ENCODE data around the gene ZNF440. TPM values are rescaled to one million over a fixed set of nuclear protein-coding genes. Genes with fewer than 3 reads are reported as not detected.
A peak's percentile ranks its signal among the peaks of the same experiment; 100 is the strongest.

Gene ZNF440
- total RNA-seq, result 10 to 100 TPM in 1 of 4 donors, 1 to 10 TPM in 3; 4.8 to 13.2 (median 9.7) TPM

DNA sequence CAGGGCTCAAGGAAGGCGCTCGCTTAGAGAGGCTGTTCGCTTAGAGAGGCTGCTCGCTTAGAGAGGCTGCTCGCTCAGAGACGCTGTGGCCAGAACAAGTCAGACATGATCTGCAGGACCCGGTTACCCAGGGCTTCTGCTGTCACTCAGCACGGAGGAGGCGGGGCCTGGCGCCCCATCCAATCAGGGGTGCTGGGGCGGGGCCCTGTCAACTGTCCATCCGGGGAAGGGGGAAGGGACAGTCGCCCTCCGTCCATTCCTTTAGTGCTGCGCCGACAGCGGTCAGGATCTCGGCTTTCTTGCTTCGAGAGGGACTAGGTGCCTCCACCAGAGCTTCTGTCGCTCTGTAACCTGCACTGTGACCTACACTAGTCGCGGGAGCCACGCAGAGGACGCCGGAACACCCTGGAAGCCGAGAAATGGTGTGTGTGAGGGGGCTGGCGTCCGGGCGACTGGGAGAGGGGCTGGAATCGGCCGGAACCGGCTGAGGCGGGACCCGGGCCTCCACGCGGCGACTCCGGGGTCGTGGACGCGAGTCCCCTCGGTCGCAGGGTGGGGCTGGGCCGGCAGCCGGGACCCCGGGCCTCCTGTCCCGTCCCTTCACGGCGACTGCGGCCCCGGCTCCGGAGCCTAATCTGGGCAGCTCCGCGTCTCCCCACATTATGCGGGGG lies at the start of gene ZNF440:
Gene ZNF440 (plus strand): TSS at position 245 of the 671 bp plus-strand sequence. CDS start 175 bp downstream, at position 420.
- Histone ChIP-seq H3K9me3 (no peaks in the 10 kb centered on the region), H3K4me1 (peaks cover 0 to 24% (median 8%) of the 10 kb centered on the region in 3 donors), H3K27ac (peak within 1 kb of the TSS; percentile 74 to 95 (median 93)), H3K36me3 (peaks cover 0 to 3% of the 10 kb centered on the region in 2 donors), H3K27me3 (no peaks in the 10 kb centered on the region), H3K4me3 (peak within 1 kb of the TSS; percentile 77 to 91)
- WGBS, 2 donors (ENCODE audit: low coverage in 1 of 2), result no CpG with 5 or more reads among the region's 55 CpGs
- TF ChIP-seq POLR2A (IDR thresholded peaks at IDR 0.05), result peak; percentile 66 to 79
- no peak for TF ChIP-seq EP300 (IDR thresholded peaks at IDR 0.05)
- peak; percentile 84 for TF ChIP-seq POLR2AphosphoS5 (IDR thresholded peaks at IDR 0.05)
- TF ChIP-seq, protein P1, sequence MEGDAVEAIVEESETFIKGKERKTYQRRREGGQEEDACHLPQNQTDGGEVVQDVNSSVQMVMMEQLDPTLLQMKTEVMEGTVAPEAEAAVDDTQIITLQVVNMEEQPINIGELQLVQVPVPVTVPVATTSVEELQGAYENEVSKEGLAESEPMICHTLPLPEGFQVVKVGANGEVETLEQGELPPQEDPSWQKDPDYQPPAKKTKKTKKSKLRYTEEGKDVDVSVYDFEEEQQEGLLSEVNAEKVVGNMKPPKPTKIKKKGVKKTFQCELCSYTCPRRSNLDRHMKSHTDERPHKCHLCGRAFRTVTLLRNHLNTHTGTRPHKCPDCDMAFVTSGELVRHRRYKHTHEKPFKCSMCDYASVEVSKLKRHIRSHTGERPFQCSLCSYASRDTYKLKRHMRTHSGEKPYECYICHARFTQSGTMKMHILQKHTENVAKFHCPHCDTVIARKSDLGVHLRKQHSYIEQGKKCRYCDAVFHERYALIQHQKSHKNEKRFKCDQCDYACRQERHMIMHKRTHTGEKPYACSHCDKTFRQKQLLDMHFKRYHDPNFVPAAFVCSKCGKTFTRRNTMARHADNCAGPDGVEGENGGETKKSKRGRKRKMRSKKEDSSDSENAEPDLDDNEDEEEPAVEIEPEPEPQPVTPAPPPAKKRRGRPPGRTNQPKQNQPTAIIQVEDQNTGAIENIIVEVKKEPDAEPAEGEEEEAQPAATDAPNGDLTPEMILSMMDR (IDR thresholded peaks at IDR 0.05), result no peak
- ATAC-seq, result peak; percentile 100

DNA sequence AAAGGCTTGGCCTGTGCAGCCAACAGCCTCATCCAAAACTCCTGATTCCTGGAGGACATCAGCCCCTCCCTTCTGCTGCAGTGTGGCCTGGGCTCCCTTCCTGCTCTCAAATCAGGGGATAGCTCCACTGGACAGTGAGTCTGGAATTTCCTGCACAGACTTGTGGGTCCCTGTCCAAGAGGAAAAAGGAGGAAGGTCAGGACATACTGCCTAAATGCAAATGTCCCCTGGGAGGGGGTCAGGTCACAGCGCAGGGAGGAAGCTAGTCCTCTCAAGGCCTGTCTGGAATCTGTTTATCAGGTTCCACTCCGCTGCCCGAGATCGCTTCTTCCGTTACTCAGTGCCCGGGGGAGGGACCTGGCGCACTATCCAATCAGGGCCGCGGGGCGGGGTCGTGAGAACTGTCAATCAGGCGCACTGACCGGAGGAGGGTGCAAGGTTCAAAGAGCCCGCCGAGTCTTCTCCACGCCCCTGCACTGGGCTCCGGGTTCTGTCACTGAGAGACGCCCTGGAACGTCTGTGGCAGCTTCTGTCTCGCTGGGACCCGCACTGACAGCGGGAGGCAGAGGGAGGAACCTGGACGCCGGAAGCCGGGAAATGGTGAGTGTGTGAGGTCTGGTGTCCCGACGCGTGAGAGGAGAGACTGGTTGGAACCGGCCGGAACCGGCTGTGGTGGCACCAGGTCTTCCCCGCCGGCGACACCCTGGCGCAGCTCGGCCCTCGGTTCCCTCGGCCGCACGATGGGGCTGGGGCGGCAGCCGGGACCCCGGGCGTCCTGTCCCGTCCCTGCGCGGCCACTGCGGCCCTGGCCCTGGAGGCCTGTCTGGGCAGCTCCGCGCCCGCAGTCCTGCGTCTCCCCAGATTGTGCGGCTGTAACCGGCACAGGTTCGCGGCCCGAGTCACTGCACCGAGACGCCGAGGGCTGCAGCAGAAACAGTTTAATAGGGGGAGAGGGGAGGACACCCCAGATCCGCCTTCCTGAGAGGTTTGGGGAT lies 47.2 kb upstream of the ZNF440 start, which contains the start of gene ZNF441:
Gene ZNF441 (plus strand): TSS at position 404 of the 995 bp plus-strand sequence. CDS start 194 bp downstream, at position 598.
- WGBS, 2 donors (ENCODE audit: low coverage in 1 of 2), result 0% methylated on average over 2 of the region's 61 CpGs; no CpG with 5 or more reads in 1 of the 2 donors
- Histone ChIP-seq H3K4me1 (peaks cover 0 to 28% (median 3%) of the 10 kb centered on the region in 3 donors), H3K27ac (peak within 1 kb of the TSS; percentile 69 to 97 (median 92)), H3K27me3 (no peaks in the 10 kb centered on the region), H3K9me3 (peaks cover 0 to 1% (median 0%) of the 10 kb centered on the region in 3 donors), H3K36me3 (peaks cover 0 to 4% of the 10 kb centered on the region in 2 donors), H3K4me3 (peak within 1 kb of the TSS; percentile 66 to 74)
- peak; percentile 99 for ATAC-seq
- peak; percentile 75 for TF ChIP-seq POLR2AphosphoS5 (IDR thresholded peaks at IDR 0.05)
- peak; percentile 50 to 55 for TF ChIP-seq POLR2A (IDR thresholded peaks at IDR 0.05)
- TF ChIP-seq, protein P1 (IDR thresholded peaks at IDR 0.05), result peak in 2 of 4 experiments; percentile 4 to 24
- no peak for TF ChIP-seq EP300 (IDR thresholded peaks at IDR 0.05)

DNA sequence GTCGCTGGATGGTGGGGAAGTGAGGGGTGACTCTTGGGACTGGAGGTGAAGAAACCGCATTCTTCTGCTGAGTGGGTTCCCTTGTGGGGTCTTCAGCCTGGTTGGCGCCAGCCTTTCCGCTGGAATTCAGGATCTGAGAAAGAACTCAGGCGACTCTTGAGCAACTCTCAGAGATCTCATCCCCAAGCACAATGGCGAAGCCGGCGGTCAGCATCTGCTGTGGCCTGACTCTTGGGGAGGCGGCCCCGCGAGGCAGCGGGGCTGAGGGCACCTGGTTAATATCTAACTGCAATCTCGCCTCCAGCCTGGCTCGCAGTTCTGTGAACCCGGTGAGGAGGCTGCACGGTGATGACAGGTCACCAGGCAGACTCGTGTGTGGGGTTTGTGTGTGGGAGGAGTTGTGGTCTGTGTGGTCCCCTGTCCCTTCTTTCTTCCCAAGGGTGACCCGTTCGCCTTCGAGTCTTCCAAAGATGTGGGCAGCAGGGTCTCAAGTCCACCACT lies 46.4 kb upstream of the ZNF440 start:
- H3K36me3 ChIP-seq, result peaks cover 0 to 12% of the 10 kb centered on the region in 2 donors
- 0% methylated on average over 7 of the region's 20 CpGs; no CpG with 5 or more reads in 1 of the 2 donors for WGBS, 2 donors (ENCODE audit: low coverage in 1 of 2)
- no peaks in the 10 kb centered on the region for H3K27me3 ChIP-seq
- no peak for ATAC-seq
- H3K4me1 ChIP-seq, result peaks cover 0 to 28% (median 3%) of the 10 kb centered on the region in 3 donors
- peak overlapping the region; percentile 66 to 74 for H3K4me3 ChIP-seq
- TF ChIP-seq POLR2A (IDR thresholded peaks at IDR 0.05) (no peak), POLR2AphosphoS5 (IDR thresholded peaks at IDR 0.05) (peak; percentile 13)
- peaks cover 0 to 9% (median 0%) of the 10 kb centered on the region in 3 donors for H3K9me3 ChIP-seq
- peak overlapping the region; percentile 69 to 97 (median 92) for H3K27ac ChIP-seq

DNA sequence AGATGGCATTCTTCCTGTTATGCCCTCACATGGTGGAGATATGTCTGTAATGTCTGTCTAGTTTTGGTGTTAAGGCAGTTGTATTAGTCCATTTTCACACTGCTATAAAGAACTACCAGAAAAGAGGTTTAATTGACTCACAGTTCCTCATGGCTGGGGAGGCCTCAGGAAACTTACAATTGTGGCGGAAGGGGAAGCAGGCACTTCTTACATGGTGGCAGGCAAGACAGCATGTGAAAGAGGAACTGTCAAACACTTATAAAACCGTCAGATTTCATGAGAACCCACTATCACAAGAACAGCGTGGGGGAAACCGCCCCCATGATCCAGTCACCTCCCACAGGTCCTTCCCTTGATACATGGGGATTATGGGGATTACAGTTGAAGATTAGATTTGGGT lies 44.1 kb upstream of the ZNF440 start:
- H3K4me3 ChIP-seq, result no peak overlapping the region
- H3K9me3 ChIP-seq, result peaks cover 0 to 20% (median 0%) of the 10 kb centered on the region in 3 donors
- peaks cover 0 to 15% of the 10 kb centered on the region in 2 donors for H3K36me3 ChIP-seq
- 89 to 100% methylated on average over 3 of the region's 4 CpGs for WGBS, 2 donors (ENCODE audit: low coverage in 1 of 2)
- TF ChIP-seq POLR2AphosphoS5 (IDR thresholded peaks at IDR 0.05) (no peak), POLR2A (IDR thresholded peaks at IDR 0.05) (no peak), EP300 (IDR thresholded peaks at IDR 0.05) (no peak)
- TF ChIP-seq, protein P1 (IDR thresholded peaks at IDR 0.05), result no peak
- no peaks in the 10 kb centered on the region for H3K27me3 ChIP-seq
- H3K4me1 ChIP-seq, result peaks cover 0 to 28% (median 3%) of the 10 kb centered on the region in 3 donors
- no peak overlapping the region for H3K27ac ChIP-seq
- no peak for ATAC-seq

All from gastroesophageal sphincter (tissue), 4 donors.